Activated CD8-positive, alpha-beta memory T cell treated with anti-CD3 and anti-CD28 coated beads, Interleukin-2, amount 50 U/mL, for 24 hours (primary cell): ENCODE results near the gene PHACTR3.
"Not testable (repeated sequence)": the region's sequence is repeated elsewhere in the genome, so short reads cannot be mapped to it uniquely, and the experiment has no call there.

Experiments
- DNase-seq: peaks from one replicate; pipeline ENCODE4 v3.0.0-alpha.2; 2020; ENCODE audit errors: extremely low read depth

Gene PHACTR3

GRCh38 chr20:59603781-59604541, at the start of gene PHACTR3:
Gene PHACTR3 (plus strand): TSS chr20:59604540. CDS start chr20:59605015, 475 bp downstream.
- DNase-seq: no peak

GRCh38 chr20:59557733-59558529, 46.4 kb upstream of the PHACTR3 start:
- DNase-seq: not testable (repeated sequence)

DNA sequence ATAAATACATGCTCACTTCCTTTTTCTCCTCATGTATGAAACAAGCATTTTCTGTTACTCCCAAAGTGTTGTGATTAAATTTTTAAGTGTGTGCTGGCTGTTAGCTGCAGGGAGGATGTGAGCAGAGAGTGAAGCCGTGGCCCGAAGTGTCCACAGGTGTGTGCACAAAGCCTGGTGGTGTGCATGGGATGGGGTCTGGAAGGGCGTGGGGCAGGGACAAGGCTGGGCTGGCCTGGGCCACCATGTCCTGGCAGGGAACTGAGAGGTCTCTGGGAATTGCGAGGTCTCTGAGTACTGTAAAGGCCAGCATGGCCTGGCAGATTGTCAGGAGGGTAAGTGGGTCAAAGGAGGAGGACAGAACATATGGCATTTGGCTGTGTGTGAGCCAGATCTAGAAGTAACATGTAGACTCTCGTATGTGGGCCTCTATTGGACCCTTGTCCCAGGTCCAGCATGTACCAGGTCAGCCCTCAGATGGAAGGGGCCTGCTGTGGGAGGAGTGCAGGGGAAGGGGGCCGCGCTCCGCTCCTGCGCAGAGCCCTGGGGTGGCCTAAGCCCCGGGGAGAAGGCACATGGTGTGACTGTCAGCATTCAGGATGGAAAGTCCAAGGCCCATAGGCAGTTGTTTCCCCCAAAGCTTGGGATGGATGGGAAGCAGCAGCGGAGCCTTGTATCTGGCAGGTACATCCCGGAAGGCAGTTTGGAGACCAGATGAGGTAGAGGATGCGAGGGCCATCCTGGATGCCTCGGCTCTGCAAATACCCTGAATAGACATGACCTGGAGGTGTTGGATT, 45.1 kb upstream of the PHACTR3 start:
- DNase-seq: no peak

DNA sequence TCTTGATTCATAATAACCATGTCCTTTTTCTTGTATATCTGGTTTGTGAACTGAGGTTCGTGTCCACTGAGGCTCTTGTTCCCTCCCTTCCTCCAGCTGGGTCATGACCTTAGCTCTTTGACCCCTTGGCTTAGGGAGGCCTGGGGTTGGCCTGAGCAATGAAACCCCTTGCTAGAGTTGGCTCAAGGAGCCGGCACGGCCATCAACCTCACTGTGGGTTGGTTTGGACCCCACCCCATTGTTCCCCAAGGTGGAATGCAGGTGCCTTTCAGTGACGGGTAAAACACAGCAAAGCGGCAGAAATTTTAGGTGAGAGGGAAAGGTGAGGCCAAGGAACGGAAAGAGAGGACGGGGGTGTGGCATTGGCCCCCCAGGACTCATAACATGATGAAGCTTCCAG, 44.5 kb upstream of the PHACTR3 start:
- no peak for DNase-seq

DNA sequence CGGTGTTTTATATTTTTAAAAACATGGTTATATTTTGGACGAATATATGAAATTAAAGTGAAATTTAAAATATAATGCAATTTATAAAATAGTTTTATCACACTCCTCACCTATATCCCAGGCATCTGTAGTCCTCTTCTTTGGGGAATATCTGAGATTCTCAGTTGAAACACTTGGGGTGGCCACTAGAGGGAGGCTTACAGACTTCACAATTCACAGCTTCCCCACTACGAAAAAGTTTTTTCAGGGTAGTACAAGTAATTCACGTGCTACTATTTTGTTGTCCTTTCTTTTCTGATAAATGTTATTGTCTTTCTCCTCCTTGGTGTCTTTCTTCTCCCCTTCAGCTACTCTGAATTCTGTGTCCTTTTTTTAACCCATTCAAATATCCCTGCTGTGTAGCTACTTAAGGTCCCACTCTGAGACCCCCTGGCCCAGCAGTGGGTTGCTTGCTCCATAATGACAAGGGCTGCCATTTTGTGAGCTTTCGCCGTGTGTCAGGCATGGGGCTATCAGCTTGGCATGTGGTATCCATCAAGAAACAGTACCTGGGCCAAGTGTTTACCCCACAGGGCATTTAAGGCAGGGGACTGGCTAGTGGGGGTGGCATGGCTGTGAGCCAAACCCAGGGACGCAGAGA, 43.6 kb upstream of the PHACTR3 start:
- DNase-seq: no peak

GRCh38 chr20:59561228-59561605, 43.1 kb upstream of the PHACTR3 start:
- DNase-seq: no peak

GRCh38 chr20:59561614-59562277, 42.6 kb upstream of the PHACTR3 start:
- no peak for DNase-seq

DNA sequence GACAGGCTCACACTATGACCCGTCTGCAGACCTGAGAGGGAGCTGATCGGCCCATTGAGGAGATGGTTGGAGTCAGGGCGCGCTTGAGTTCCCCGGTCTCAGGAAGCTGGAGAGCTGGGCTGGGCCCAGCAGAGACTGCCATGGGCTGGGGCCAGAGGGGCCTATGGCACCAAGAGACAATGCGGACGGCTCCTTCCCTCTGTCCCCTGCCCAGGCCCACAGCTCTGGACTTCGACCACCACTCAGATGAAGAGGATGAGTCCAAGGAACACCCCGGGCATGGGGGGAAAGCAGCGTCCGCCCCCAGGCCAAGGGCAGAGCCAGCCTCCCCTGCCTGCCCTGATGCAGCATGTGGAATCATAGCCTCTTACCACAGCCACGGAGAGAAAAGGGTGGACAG, 40.2 kb upstream of the PHACTR3 start:
- no peak for DNase-seq

DNA sequence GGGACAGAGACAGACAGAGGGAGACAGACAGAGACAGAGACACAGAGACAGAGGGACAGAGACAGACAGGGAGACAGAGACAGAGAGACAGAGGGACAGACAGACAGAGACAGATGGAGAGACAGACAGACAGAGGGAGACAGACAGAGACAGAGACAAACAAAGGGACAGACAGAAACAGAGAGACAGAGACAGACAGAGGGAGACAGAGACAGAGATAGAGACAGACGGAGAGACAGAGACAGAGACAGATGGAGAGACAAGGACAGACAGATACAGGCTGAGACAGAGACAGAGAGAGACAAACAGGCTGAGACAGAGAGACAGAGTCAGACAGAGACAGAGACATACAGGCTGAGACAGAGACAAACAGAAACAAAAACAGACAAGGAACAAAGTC, 39.4 kb upstream of the PHACTR3 start:
- no peak for DNase-seq

- DNase-seq: no peak
Measured at GRCh38 chr20:59565768-59566461, 38.4 kb upstream of the PHACTR3 start.

GRCh38 chr20:59566631-59567524, 37.5 kb upstream of the PHACTR3 start:
- DNase-seq: no peak

GRCh38 chr20:59567585-59568508, 36.5 kb upstream of the PHACTR3 start:
- no peak for DNase-seq

GRCh38 chr20:59568509-59569024, 35.8 kb upstream of the PHACTR3 start:
- DNase-seq: no peak

DNA sequence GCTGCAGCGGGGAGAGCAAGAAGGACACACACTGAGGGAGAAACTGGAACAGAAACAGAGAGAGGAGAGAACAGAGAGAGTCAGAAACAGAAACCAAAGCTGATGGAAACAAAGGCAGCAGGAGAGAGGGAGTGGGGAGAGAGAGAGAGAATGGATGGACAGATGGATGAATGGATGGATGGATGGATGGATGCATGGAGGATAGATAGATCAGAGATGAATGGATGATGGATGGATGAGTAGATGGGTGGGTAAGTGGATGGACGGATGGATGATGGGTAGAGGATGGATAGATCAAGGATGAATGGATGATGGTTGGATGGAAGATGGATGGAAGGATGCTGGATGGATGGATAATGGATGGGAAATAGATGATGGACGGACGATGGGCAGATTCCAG, 35.0 kb upstream of the PHACTR3 start:
- no peak for DNase-seq

DNA sequence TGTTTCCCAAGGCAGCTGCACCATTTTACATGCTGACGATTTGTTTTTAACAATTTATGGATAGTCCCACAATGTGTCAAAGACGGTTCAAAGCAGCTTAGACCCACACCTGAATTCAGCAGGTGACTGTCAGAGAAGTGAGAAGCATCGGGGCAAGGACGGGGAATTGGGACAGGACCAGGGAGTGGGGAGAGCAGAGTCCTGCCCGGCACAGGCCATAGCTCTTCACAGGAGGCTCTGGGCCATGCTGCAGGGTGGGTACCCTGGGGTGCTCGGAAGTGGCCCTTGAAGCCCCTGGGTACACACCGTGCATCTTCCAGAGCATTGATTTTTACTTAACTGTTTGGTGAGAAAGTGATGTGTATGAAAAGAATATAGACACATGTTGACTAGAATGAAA, 33.2 kb upstream of the PHACTR3 start:
- DNase-seq: no peak

DNA sequence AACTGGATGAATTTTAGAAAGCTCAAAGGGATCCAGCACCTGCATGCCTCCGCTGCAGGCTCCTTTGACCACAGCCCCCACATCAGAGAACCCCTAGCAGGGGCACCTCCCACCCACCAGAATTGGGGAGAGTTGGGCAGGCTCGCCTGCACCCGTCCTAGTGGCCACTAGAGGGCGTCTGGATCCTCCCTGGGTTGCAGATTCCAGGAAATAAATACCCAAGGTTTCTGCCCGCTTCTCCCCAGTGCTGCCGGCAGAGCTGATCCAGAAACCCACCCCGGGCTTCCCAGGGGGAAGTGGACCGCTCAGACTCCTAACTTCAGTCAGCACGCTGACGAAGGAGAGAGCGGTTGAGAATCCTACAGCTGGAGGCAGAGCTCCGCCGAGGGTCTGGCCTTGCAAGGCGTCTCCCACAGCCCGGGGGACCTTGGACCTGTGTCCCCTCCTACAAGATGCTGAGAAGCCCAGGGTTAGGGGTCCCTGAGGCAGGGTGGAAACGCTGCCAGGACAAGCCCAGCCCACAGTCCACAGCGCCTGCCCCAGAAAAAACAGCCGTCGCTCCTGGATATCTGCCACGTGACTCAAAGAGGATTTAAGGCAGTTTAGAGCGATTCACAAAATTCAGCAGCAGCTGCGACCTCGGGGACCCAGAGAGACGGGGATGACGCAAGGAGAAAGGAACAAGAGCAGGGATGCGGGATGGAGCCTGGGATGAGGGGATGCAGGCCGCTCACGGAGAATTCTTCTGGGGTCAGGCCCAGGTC, 32.6 kb upstream of the PHACTR3 start:
- no peak for DNase-seq

DNA sequence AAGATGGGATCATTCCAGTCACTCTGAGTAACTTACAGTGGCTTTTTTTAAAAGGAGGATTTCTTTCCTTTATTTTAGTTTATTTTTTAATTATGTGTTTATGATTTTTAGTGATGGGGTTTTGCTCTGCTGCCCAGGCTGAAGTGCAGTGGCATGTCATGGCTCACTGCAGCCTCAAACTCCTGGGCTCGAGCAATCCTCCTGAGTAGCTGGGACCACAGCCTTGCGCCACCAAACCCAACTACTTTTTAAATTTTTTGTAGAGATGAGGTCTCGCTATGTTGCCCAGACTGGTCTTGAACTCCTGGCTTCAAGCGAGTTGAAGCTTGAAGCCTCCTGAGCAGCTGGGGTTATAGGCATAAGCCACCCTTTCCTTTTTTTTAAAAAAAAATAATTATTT, 31.8 kb upstream of the PHACTR3 start:
- no peak for DNase-seq

GRCh38 chr20:59573837-59574236, 30.5 kb upstream of the PHACTR3 start:
- DNase-seq: no peak
